IMR-90 (cell line): ENCODE data around the gene PYCR2. TPM values are rescaled to one million over a fixed set of nuclear protein-coding genes. Genes with fewer than 3 reads are reported as not detected.

Experiments
- ATAC-seq: fragments of 200-7000 bp; cut with Tn5 transposase; 2 replicates; pipeline ENCODE4 v1.9.1; 2020; ENCODE audit warnings: low read depth, mild to moderate bottlenecking, moderate library complexity
- BruUV-seq: library from RNA; stranded (reverse); fragments of 400-500 nt; replicated peaks from 2 replicates; lab custom pipeline; 2021; lab: Mats Ljungman, UMichigan
- CTCF ChIA-PET: fragments of 300-600 bp; formaldehyde crosslinking; extraction: SDS; loops from one replicate; lab custom pipeline; 2021; ENCODE audit warnings: antibody characterized with exemption; lab: Yijun Ruan, JAX
- POLR2A ChIA-PET: fragments of 300-600 bp; sonication (Branson Sonifier 250); formaldehyde crosslinking; loops from one replicate; lab custom pipeline; 2022; ENCODE audit warnings: antibody characterized with exemption; ENCODE audit not compliant: unreplicated experiment; lab: Charles Lee
- DNase-seq: peaks from one replicate; pipeline ENCODE4 v3.0.0; 2013
- H2AFZ ChIP-seq: replicated peaks from 2 replicates; pipeline ENCODE3; 2013; ENCODE audit warnings: low read length, mild to moderate bottlenecking; ENCODE audit not compliant: poor library complexity
- H2AK5ac ChIP-seq: 2 replicates; pipeline ENCODE4 v1.6.1; 2013; ENCODE audit warnings: low read depth, low read length, inconsistent platforms
- H2AK9ac ChIP-seq: replicated peaks from 2 replicates; pipeline ENCODE3; 2013; ENCODE audit warnings: mild to moderate bottlenecking, low read depth, low read length, moderate library complexity; ENCODE audit not compliant: poor library complexity
- H2BK120ac ChIP-seq: 2 replicates; pipeline ENCODE4 v1.6.1; 2013; ENCODE audit warnings: low read depth, low read length, inconsistent platforms
- H2BK15ac ChIP-seq: 3 replicates; pipeline ENCODE4 v1.6.1; 2013; ENCODE audit warnings: low read depth, low read length, inconsistent platforms
- H2BK20ac ChIP-seq: 2 replicates; pipeline ENCODE4 v1.6.1; 2013; ENCODE audit warnings: low read depth, mild to moderate bottlenecking, inconsistent platforms, low read length, moderate library complexity
- H2BK5ac ChIP-seq: 2 replicates; pipeline ENCODE4 v1.6.1; 2013; ENCODE audit warnings: mild to moderate bottlenecking, low read depth, low read length, inconsistent platforms; ENCODE audit not compliant: poor library complexity, severe bottlenecking
- H3K14ac ChIP-seq: replicated peaks from 2 replicates; pipeline ENCODE4 v1.6.1; 2013; ENCODE audit warnings: low read depth, low read length, inconsistent platforms
- H3K18ac ChIP-seq: 2 replicates; pipeline ENCODE4 v1.6.1; 2013; ENCODE audit warnings: low read depth, low read length, control low read depth
- H3K23ac ChIP-seq: 2 replicates; pipeline ENCODE4 v1.6.1; 2013; ENCODE audit warnings: low read depth, low read length, inconsistent platforms
- H3K27ac ChIP-seq: 2 replicates; pipeline ENCODE4 v1.5.1; 2013; ENCODE audit warnings: mild to moderate bottlenecking, control low read depth, low read length; ENCODE audit not compliant: insufficient read depth
- H3K27me3 ChIP-seq: 2 replicates; pipeline ENCODE4 v1.6.1; 2013; ENCODE audit warnings: low read length; ENCODE audit not compliant: control insufficient read depth, insufficient read depth
- H3K36me3 ChIP-seq: 2 replicates; pipeline ENCODE4 v1.6.1; 2013; ENCODE audit warnings: low read length, mixed read lengths; ENCODE audit not compliant: control insufficient read depth, insufficient read depth
- H3K4ac ChIP-seq: 2 replicates; pipeline ENCODE4 v1.6.1; 2013; ENCODE audit warnings: low read depth, low read length, inconsistent platforms
- H3K4me1 ChIP-seq: 2 replicates; pipeline ENCODE4 v1.6.1; 2013; ENCODE audit warnings: low read length, mixed read lengths; ENCODE audit not compliant: control insufficient read depth, insufficient read depth
- H3K4me2 ChIP-seq: 2 replicates; pipeline ENCODE4 v1.6.1; 2013; ENCODE audit warnings: low read depth, mild to moderate bottlenecking, control low read depth, low read length, moderate library complexity
- H3K4me3 ChIP-seq: 2 replicates; pipeline ENCODE4 v1.5.1; 2013; ENCODE audit warnings: low read depth, mild to moderate bottlenecking, control low read depth, low read length, moderate library complexity; ENCODE audit not compliant: insufficient read depth
- H3K56ac ChIP-seq: 2 replicates; pipeline ENCODE4 v1.6.1; 2013; ENCODE audit warnings: low read length, inconsistent platforms; ENCODE audit not compliant: insufficient read depth; ENCODE audit errors: extremely low read depth
- H3K79me1 ChIP-seq, 2 experiments: 2 replicates each; pipeline ENCODE4 v1.6.1; 2013; ENCODE audit warnings: low read length in 2 of 2, inconsistent platforms in 1 of 2, low read depth in 1 of 2
- H3K9ac ChIP-seq: 2 replicates; pipeline ENCODE4 v1.6.1; 2013; ENCODE audit warnings: low read depth, low read length, control low read depth
- H3K9me1 ChIP-seq: 2 replicates; pipeline ENCODE4 v1.6.1; 2013; ENCODE audit warnings: low read length, inconsistent platforms; ENCODE audit not compliant: insufficient read depth
- H3K9me3 ChIP-seq: 2 replicates; pipeline ENCODE4 v1.6.1; 2013; ENCODE audit warnings: low read length; ENCODE audit not compliant: control insufficient read depth, insufficient read depth
- H4K20me1 ChIP-seq: 2 replicates; pipeline ENCODE4 v1.6.1; 2013; ENCODE audit warnings: low read length, inconsistent platforms; ENCODE audit not compliant: insufficient read depth
- H4K5ac ChIP-seq: 2 replicates; pipeline ENCODE4 v1.6.1; 2013; ENCODE audit warnings: mild to moderate bottlenecking, low read depth, low read length, control low read depth
- H4K8ac ChIP-seq, 2 experiments: 2 replicates each; pipeline ENCODE4 v1.6.1; 2013; ENCODE audit warnings: low read depth in 2 of 2, low read length in 2 of 2, control low read depth in 1 of 2, inconsistent platforms in 1 of 2
- H4K91ac ChIP-seq: 2 replicates; pipeline ENCODE4 v1.6.1; 2013; ENCODE audit warnings: low read depth, low read length, inconsistent platforms; ENCODE audit not compliant: insufficient read depth
- POLR2A ChIP-seq: IDR thresholded peaks from 2 replicates; pipeline ENCODE4 v1.6.1; 2012; ENCODE audit warnings: mild to moderate bottlenecking, low read depth, low read length
- WGBS, 2 experiments: methylation state at CpG; one replicate each; pipeline versions ENCODE4 v1.1.5 to v1.1.7; 2013; ENCODE audit warnings: missing lambda C conversion rate in 2 of 2; ENCODE audit not compliant: insufficient read length in 1 of 2; ENCODE audit errors: extremely low coverage in 2 of 2; 5-methylcytosine and 5-hydroxymethylcytosine counted together
- dilution Hi-C: fragments of 300-500 bp; cut with HindIII; formaldehyde crosslinking; loops from one replicate; pipeline ENCODE4 v1.14.3; 2018; ENCODE audit warnings: low sequenced_read_pairs; ENCODE audit not compliant: unreplicated experiment
- in situ Hi-C: fragments of 300-500 bp; cut with MboI; formaldehyde crosslinking; loops from 3 replicates; pipeline ENCODE4 v1.14.3; 2019; ENCODE audit warnings: low sequenced_read_pairs, inconsistent platforms, mixed read lengths
- intact Hi-C: fragments of 100-400 bp; cut with micrococcal nuclease; formaldehyde crosslinking; loops from 2 replicates; pipeline ENCODE4 v1.10.0; 2022
- polyA plus RNA-seq, 3 experiments: library from polyadenylated mRNA; depleted of rRNA; stranded (reverse); fragments of >200 nt; gene quantifications; 2 replicates each; pipeline ENCODE4 v1.2.3, GENCODE V29; 2012; ENCODE audit warnings: low replicate concordance in 1 of 3
- total RNA-seq: library from RNA; depleted of rRNA; stranded (reverse); fragments of >200 nt; gene quantifications from 2 replicates; pipeline ENCODE4 v1.2.3, GENCODE V29; 2012

The PYCR2 gene
- total and polyA plus RNA-seq, 2 of the 4 experiments (the other 2 are of a cell fraction), result 34.4 to 68.1 TPM

DNA sequence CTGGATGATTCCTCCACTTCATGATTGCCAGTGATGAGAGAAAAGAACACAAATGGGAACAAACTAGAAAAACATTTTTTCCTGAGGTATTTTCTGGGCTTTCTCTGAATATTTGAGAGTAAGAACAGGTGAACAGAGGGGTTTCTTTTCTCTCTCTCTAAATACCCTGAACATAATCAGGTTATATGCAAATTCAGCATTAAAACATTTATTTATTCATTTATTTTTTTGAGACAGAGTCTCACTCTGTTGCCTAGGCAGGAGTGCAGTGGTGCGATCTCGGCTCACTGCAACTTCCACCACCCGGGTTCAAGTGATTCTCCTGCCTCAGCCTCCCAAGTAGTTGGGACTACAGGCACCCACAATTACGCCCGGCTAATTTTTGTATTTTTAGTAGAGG, 22.8 kb upstream of the PYCR2 start:
- Histone ChIP-seq H3K27me3 (peaks cover 42% of the 10 kb centered on the region), H3K4me3 (no peak overlapping the region), H2AK9ac (no peak overlapping the region), H2BK20ac (no peak overlapping the region), H3K56ac (no peak overlapping the region), H3K36me3 (no peaks in the 10 kb centered on the region), H3K4me2 (no peak overlapping the region), H3K9ac (no peak overlapping the region), H4K8ac (no peak overlapping the region), H3K23ac (no peak overlapping the region), H3K9me3 (no peaks in the 10 kb centered on the region), H3K9me1 (no peaks in the 10 kb centered on the region; the same call in 1 of the 2 replicates), H3K4ac (no peak overlapping the region), H3K79me1 (no peaks in the 10 kb centered on the region), H3K4me1 (no peaks in the 10 kb centered on the region), H2AK5ac (no peak overlapping the region), H2AFZ (no peak overlapping the region), H3K14ac (no peak overlapping the region), H4K20me1 (no peaks in the 10 kb centered on the region), H3K18ac (no peak overlapping the region), H4K91ac (no peak overlapping the region), H4K5ac (no peak overlapping the region), H2BK120ac (no peak overlapping the region), H3K27ac (no peak overlapping the region), H2BK5ac (no peak overlapping the region), H2BK15ac (no peak overlapping the region)
- dilution Hi-C loops (no loop called here), intact Hi-C loops (no loop called here), in situ Hi-C loops (no loop called here)
- BruUV-seq, result no TSS peak
- no CpG with 5 or more reads among the region's 5 CpGs for WGBS, 2 experiments
- ChIA-PET CTCF (no interaction called here), POLR2A (no interaction called here)
- DNase-seq (no peak), ATAC-seq (no peak)
- no peak for TF ChIP-seq POLR2A
